GM19023 (cell line): Measurements from ENCODE around the gene STK32B.
"Not testable (repeated sequence)": the region's sequence is repeated elsewhere in the genome, so short reads cannot be mapped to it uniquely, and the experiment has no call there.

Experiments
- ATAC-seq: cut with Tn5 transposase; IDR thresholded peaks from one replicate; pipeline ENCODE4 v1.9.1; 2021; ENCODE audit warnings: mild to moderate bottlenecking, moderate library complexity; ENCODE audit not compliant: unreplicated experiment

Gene STK32B

DNA sequence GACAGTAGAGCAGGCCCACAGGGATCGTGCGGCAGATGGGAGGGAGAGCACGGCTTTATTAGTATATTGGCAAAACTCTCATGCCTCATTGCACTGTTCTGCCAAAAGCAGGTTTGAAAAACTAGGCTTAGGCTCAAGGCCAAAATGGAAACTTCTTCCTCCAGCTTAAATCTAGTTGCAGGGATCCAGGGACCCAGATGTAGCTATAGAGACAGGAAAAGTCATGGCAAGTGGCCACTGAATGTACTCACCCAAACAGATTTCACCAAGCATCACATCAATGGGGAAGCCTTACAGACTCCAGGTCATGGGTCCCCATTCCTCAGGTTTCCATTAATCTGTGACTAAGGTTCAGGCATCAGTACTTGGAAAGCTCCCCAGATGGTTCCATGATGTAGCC, 149.2 kb downstream of the STK32B start:
- ATAC-seq, result no peak

DNA sequence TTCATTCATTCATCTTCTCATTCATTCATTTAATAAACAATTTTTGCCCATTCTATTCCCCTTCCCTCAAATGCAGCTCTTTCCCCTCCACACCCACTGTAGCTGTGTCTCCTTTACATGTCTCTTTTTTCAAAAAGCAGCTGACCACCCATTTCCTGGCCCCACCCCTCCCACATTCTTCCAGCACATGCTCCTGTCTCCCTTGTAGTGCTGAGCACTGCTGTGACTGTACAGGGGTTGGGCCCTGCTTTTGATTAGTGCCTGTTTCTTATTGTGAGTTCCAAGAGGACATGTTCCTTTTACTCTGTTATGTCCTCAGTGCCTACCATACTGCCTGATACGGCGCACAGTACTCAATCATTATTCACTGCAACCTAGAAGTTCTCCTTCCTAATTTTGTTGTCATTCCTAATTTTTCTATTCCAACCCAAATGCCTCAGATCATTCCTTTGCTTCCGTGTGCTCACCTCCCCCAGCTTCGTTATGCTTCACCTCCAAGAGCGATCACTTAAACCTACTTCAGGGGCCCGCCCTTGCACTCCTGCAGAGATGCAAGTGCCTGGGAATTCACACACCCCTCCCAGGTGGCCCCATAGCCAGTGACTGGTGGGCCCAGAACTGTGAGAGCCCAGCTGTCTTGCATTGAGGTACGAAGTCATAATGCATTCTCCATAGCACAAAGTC, 152.2 kb downstream of the STK32B start:
- ATAC-seq, result no peak

DNA sequence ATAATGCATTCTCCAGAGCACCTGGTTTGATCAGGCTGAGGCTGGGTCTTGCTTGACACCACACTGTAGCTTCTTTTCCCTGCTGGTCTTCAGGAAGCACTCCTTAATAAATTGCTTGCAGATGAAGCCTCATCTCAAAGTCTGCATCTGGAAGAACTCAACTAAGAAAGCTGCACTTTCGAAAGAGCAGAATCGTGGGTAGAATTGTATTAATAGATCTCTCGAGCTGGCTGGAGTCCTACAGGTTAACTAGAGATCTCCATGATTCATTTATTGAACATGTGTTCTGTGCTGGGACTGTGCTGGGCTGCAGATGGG, 152.7 kb downstream of the STK32B start:
- ATAC-seq, result no peak

DNA sequence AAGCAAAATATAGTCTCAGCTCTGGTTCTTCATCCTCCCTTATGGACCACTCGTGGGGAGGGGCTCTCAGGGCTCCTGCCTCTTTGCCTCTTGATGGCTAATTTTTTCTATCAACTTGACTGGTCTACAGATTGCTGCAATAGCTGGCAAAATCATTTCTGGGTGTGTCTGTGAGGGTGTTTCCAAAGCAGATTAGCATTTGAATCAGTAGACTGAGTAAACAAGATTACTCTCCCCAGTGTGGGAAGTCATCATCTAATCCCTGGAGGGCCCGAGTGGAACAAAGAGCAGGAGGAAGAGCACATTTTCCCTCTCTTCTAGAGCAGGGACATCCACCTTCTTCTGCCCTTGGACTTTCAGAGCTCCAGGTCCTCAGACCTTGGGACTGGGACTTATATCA, 153.5 kb downstream of the STK32B start:
- ATAC-seq, result no peak

DNA sequence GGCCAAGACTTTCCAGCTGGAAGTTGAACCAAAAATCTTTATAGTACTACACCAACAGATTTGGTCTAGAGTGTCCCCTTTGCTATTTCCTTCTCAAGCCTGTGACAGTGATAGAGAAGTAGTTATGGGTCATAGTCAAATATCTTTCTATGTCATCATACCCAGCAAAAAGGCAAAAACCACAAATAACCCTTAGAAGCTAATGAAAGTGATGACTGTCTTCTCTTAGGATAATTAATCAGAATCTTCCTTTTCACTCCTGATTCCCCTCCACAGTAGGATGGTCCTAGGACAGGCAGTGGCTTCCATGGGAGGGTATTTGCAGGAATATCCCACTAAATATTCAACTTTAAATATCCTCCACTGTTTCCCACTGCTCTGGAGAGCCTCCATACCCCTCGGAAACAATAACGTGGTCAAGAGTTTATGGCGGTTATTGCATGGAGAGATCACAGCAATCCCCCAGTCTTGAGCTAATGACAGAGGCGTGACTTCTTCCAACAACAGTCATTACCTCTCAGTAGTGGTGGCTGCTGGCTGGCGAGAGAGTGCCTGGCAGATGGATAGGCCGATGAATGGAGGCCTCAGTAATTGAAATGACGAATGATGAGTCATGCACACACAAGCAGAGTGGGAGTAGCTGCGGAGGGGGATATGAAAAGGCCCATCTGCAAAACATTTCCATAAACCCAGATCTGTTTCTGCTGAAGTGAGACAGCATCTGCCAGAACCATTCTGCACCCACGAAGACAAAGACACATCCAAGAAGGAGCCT, 154.9 kb downstream of the STK32B start:
- no peak for ATAC-seq

DNA sequence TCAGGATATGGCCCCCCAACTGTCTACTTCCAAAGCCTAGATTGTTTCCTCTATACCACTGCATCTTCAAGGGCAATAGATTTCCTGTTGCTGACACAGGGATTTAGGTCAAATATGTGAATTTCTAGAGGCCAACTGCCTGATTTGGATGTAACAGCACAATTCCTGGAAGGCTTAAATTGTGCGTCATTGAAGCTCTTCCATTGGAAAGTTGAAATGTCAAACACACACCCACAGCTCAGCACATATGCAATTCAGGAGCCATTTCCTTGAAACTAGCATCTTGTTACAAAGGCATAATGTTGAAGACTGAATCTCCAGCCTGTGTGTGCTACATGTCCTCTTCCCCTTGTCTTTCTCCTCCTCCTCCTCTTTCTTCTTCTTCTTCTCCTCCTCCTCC, 158.6 kb downstream of the STK32B start:
- no peak for ATAC-seq

DNA sequence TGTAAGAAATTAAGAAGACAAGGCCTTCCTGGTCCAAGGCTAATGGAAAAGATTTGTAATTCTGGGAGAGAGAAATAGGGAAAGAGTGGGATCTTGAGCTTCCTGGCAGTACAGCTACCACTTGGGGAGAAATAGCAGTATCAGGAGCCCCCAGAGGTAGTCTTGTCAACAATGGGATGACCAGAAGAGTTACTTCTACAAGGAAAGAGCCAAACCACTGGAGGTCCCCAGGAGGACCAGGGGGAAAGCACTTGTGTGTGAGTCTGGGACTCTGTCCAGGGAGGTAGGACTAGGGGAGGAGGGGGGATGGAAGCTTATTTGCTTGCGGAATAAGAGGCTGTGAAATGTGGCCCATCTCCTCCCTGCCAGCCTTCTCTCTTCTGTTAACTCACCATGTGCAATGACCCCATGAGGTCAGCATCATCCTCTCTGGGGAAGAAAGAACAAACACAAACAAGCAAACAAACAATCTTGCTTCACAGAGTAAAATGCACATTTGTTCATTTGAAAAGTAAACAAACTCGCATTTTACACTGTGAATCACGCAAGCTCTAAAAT, 160.1 kb downstream of the STK32B start:
- ATAC-seq, result no peak

DNA sequence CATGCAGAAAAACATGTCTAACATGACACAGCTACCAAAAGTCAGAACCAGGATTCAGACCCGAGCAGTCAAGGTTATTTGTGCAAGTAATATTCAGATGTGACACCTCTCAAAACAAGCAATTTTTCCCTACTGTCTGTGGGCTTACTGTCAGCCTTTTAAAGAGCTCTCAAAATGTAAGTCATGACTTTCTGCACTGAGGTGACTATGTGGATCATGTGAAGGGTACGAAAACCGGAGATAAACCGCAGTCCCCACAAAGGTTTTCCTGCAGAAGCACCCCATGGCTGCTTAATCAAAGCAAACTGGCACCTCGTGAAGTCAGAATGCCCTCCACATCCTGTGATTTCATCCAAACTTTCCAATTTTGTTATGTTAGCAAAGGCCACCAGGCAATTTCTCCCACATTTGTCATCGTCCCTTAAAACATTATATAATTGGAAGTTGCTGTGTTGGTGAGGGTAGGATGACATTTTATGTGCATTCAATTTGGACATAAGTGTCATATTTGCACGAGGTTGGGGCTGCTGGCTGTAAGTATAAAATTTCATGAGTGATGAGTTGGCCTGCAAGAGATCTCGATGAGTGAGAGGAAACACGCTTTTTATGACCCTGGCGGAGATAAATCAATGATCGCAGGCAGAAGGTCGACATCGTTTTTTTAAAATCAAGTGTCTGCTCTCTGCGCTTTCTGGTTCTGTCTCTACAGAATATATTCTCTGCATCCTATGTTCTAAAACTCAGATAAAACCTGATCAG, 161.2 kb downstream of the STK32B start:
- no peak for ATAC-seq

DNA sequence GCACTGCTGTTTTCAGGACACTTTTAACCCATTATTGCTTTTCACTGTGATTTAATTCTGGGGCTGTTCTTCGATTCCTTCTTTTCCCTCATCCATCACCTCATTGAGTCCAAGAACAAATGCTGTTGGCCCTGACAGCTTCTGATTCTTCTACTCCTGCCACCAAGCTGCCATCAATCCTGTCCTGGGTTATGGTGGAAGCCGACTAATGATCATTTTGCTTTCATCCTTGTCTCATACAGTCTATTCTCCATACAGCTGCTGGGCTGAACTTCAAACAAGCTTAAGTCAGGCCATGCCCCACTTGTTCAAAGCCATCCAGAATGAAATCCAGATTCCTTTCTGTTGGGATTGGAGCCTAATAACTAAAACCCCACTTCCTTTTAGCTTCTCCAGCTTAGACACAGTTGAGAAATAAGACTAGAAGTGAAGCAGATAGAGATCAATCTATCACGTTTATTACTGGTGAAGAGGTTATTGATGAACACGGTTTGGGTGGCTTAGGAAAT, 161.9 kb downstream of the STK32B start:
- ATAC-seq, result no peak

DNA sequence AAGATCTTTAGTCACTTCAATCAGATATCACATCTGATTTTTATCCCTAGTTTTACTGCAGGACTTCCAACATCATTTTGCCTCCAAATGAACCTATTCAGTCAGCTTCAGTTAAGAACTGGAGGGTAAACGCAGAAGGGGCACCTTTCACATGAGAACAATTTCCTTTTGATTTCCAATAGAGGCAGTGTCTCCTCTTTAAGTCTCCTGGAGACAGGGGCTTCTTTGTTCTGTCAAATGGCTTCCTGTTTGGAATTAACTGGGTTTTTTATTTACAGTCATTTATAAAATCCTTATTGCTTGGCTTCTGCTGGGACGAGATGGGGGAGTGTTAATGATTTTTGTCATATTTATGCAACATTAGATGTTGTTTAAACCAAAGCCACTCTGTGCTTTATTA, 164.0 kb downstream of the STK32B start:
- ATAC-seq, result no peak

DNA sequence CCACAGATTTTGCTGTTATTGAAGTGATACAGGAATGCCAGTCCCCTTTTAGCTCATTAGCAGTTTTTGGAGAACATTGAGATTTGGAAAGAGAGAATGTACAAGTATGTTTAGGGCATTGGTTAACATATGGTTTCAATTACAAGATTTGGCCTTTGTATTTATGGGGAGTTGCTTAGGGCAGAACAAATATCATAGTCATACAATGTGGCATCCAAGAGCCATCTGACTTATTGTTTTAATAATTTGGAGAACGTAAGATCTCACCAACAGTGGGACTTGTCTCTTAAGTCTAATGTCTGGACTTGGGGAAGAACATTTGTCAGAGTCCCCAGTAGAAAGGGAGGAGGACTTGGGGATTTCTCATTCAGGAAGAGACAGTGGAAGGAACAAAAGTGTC, 166.1 kb downstream of the STK32B start:
- no peak for ATAC-seq

DNA sequence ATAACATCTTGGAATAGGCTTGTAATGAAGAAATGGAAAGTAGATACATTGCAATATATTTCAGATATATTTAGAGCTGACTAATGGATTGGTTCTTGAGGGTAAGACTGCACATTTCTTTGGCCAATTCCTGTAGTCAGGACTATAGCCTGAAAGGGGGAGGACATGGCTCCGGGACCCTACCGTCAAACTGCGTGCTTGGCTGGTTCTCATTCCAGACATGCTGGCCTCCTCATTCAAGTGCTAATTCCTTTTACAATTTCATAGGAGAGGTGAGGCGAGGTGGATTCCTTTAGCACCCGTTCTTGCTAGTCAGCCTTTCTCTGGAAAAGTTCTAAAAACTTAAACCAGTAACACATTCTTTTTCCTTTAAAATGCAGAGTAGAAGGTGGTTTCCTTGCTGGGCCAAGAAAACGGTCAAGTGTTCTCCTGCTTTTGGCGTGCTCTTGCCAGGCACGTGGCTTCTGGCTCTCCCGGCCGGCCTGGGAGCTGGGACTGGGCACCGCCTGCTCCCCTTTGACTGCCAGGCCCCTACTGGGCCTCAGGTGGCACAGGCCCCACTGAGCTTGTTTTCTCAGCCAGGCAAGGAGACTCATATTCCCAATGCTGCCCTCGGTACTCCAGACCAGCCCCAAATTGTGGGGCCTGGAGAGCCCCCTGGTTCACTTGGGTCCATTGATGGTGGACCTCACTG, 167.2 kb downstream of the STK32B start:
- no peak for ATAC-seq

DNA sequence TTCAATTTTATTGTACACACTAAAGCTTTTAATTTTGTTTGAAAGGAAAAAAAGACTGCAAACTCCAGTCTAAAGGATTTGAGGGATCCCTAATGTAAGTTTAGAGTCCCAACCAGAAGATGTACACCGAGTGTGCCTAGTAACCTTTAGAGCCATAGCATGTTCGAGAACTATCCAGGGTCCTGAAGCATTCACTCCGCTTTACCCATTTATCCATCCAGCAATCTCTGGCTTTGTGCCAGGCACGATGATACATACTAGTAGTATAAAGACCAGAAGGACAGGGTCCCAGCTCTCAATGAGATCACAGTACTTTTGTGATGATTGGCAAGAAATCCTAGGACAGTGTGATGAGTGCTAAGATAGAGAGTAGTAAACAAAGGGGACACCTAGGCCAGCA, 168.7 kb downstream of the STK32B start:
- ATAC-seq, result no peak

DNA sequence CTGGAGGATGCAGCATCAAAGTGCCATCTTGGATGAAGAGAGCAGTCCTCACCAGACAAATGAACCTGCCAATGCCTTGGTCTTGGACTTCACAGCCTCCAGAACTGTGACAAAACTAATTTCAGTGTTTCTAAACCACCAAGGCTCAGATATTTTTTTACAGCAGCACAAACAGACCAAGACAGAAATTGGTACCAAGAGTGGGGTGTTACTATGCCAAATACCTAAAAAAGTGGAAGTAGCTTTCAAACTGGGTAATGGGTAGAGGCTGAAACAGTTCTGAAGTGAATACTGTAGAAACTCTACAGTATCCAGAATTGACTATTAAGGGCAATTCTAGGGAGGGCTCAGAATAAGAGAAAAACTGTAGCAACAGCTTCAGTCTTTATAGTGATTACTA, 170.8 kb downstream of the STK32B start:
- ATAC-seq, result no peak

DNA sequence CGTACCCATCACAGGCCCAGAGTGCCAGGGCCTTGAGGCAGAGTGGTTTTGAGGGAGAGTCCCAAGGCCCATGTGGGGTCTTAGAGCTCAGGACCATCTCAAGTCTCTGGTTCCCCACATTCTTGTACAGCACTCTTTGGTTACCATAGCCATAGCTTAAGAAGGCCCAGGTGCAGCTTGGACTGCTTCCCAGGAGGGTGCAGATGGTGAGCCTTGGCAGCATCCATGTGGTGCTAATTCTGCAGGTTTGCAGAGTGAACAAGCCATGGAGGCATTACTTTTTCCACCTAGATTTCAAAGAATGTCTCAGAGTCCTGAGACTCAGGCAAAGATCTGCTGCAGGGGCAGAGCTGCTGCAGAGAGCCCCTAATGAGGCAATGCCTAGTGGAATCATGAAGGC, 171.7 kb downstream of the STK32B start:
- ATAC-seq, result no peak

DNA sequence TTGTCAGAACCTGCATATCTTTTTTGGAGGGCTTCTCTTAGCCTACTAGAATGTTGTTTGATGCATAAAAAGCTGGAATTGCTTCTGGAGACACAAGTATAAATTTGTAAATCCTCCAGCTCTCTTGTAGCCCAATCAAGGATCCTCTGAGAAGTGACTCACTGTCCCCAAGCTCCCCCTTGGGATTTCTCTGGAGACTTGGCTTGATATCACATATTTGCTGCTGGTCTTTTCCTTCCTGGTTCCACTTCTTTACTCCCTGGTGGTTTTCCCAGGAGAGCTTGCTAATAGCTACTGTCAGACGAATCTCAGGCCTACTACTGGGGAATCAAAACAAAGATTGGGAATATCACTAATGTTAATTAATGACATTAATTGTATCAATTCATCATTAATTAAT, 173.1 kb downstream of the STK32B start:
- no peak for ATAC-seq

DNA sequence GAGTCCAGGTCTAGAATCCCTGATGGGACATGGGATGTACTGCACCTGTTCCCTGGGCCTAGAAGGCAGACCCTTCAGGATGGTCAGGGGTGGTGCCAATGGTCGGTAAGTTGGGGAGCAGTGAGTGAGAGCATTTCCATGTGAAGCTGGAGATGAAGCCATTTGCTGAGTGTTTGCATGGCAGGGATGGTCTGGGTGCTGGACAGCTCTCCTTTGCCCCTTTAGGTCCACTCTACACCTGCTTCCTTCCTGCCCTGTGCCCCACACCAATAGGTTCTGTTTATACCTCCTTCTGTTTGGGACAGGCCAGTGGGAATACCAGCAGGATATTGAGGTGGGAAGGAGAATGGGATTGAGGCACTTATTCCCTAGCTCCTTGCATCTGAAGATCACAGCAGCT, 181.3 kb downstream of the STK32B start:
- no peak for ATAC-seq

DNA sequence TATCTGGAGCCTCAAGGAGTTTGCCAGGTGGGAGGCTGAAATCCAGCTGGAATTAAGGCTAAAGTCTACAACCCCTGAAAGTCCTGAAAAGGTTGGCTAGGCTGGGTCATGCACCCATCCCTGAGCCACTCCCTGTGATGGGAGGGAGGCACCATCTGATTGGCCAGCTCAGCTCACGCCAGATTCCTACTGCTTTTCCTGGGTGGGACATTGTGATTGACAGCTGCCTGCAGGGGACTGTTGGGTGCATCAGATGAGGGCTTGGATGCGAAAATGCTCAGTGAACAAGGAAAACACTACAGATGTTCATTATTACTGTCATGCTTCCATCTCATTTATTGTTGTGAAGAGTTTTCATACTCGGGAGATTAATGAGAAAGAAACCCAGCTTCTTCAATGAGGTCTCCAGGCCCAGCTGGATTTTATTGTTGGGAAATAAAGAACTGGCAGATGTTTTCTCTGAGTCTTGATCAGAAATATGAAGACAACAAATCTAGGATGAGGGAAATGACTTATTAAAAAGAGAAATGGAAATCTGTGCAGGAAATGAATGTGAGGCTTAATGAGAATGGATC, 185.9 kb downstream of the STK32B start:
- ATAC-seq, result no peak

DNA sequence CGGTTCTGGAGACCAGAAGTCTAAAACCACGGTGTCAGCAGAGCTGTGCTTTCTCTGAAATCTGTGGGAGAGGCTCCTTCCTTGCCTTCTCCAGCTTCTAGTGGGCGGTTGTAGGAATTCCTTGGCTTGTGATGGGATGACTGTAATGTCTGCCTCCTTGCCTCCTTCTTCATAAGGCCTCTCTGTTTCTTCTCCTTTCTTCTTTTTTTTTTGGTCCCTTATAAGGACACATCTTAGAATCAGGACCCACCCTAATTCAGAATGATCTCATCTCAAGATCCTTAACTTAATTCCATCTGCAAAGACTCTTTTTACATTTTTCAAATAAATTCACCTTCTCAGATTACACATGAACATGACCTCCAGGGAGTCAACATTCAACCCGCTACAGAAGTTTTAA, 186.9 kb downstream of the STK32B start:
- ATAC-seq, result no peak

DNA sequence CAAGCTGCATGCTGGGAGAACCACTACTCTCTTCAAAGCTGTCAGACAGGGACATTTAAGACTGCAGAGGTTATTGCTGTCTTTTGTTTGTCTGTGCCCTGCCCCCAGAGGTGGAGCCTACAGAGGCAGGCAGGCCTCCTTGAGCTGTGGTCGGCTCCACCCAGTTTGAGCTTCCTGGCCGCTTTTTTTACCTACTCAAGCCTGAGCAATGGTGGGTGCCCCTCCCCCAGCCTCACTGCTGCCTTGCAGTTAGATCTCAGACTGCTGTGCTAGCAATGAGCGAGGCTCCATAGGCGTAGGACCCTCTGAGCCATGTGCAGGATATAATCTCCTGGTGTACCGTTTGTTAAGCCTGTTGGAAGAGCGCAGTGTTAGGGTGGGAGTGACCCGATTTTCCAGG, 195.8 kb downstream of the STK32B start:
- ATAC-seq, result not testable (repeated sequence)

DNA sequence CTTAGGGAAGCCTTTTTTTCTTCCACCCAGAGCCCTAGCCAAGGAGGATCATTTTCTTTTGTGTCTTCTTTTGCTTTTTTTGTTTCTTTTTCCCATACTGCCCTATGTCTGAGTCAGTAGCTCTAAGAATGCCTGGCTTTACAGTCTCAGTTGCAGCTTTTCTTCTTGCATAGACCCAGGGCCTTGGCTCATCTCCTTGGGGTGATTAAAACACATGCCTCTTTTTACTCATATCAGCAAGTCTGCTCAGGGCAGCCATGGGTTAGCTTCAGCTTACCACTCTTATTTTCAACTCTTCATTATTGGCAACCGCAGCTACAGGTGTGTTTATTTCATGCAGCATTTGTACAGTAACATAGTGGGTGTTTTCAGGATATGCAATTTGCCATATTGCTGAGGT, 196.5 kb downstream of the STK32B start:
- ATAC-seq, result no peak
